Activated naive CD4-positive, alpha-beta T cell treated with anti-CD3 and anti-CD28 coated beads, Interleukin-2, amount 10 ng/mL, durations not matched to agents 7 days and 5 days (primary cell): Measurements from ENCODE around the gene PTMS.

Experiments used
- CTCF ChIA-PET: fragments of 350-600 bp; sonication (Branson Sonifier 250); formaldehyde crosslinking; loops from one replicate; lab custom pipeline; 2021; ENCODE audit warnings: antibody characterized with exemption; lab: Charles Lee
- DNase-seq: peaks from one replicate; pipeline ENCODE4 v3.0.0-alpha.2; 2020
- H3K27ac Mint-ChIP-seq: one replicate; pipeline ENCODE4 v1.8.0; 2021; ENCODE audit warnings: mild to moderate bottlenecking, moderate library complexity, mixed read lengths
- H3K27me3 Mint-ChIP-seq: one replicate; pipeline ENCODE4 v1.8.0; 2021; ENCODE audit warnings: mild to moderate bottlenecking, mixed read lengths
- H3K36me3 Mint-ChIP-seq: one replicate; pipeline ENCODE4 v1.8.0; 2021; ENCODE audit warnings: mixed read lengths
- H3K4me1 Mint-ChIP-seq: one replicate; pipeline ENCODE4 v1.8.0; 2021; ENCODE audit warnings: mixed read lengths
- H3K4me3 Mint-ChIP-seq: one replicate; pipeline ENCODE4 v1.8.0; 2021; ENCODE audit warnings: mild to moderate bottlenecking, moderate library complexity, mixed read lengths
- H3K9me3 Mint-ChIP-seq: one replicate; pipeline ENCODE4 v1.8.0; 2021; ENCODE audit warnings: mixed read lengths

PTMS gene

DNA sequence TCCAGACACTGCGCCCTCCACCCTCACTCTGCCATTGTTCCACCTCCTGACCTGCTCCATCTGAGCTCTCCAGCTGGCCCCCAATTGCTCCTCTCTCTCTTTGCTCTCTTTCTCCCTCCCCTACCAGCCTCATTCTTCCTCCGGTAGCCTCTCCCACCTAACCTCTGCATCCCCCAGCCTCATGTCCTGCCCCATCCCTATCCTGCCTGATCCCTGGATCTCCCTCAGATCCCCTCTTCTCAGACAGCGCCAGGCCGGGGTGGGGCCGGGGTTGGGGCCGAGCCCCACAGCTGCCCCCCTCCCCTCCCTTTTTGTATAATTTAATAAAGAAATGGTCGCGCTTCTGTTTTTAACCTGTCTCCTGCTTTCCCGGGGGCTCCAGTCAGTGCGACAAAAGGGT lies 4.4 kb downstream of the PTMS start:
- peaks cover 66% of the 10 kb centered on the region for H3K4me1 Mint-ChIP-seq
- peaks cover 96% of the 10 kb centered on the region for H3K27me3 Mint-ChIP-seq
- no peak overlapping the region for H3K27ac Mint-ChIP-seq
- CTCF ChIA-PET = interaction anchor here (0.9 to 1.9 kb wide), 7 partner anchors 11 to 65 kb away, joined by 3 to 5 read pairs (median 3); no protein-coding TSS in a partner anchor
- no peaks in the 10 kb centered on the region for H3K36me3 Mint-ChIP-seq
- no peak for DNase-seq
- H3K4me3 Mint-ChIP-seq = no peak overlapping the region
- no peaks in the 10 kb centered on the region for H3K9me3 Mint-ChIP-seq

DNA sequence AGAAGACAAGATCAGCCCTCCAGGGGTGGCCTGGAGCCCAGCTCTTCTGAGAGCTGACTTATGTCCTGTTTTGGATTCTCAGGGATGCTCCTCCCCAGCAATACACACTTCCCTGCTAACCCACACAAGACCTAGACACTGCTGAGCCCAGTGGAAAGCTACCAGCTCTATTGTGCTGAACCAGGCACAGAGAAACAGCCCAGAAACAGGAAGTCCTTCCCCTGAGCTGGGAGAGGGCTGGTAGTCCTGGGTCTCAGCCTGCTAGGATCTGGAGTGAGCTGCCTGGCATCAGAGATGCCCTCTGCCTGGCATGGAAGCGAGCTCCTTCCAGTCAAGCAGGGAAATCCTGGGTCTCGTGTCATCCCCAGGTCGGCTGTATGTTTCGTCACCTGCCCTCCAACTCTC lies 4.9 kb downstream of the PTMS start:
- Mint-ChIP-seq H3K4me3 (no peak overlapping the region), H3K36me3 (no peaks in the 10 kb centered on the region), H3K27me3 (peaks cover 95% of the 10 kb centered on the region), H3K27ac (no peak overlapping the region), H3K4me1 (peaks cover 65% of the 10 kb centered on the region), H3K9me3 (no peaks in the 10 kb centered on the region)
- CTCF ChIA-PET = interaction anchor here (0.6 to 1.9 kb wide), 9 partner anchors 11 to 365 kb away, joined by 3 to 7 read pairs (median 4); partner anchors contain the start of gene MLF2
- DNase-seq = no peak

DNA sequence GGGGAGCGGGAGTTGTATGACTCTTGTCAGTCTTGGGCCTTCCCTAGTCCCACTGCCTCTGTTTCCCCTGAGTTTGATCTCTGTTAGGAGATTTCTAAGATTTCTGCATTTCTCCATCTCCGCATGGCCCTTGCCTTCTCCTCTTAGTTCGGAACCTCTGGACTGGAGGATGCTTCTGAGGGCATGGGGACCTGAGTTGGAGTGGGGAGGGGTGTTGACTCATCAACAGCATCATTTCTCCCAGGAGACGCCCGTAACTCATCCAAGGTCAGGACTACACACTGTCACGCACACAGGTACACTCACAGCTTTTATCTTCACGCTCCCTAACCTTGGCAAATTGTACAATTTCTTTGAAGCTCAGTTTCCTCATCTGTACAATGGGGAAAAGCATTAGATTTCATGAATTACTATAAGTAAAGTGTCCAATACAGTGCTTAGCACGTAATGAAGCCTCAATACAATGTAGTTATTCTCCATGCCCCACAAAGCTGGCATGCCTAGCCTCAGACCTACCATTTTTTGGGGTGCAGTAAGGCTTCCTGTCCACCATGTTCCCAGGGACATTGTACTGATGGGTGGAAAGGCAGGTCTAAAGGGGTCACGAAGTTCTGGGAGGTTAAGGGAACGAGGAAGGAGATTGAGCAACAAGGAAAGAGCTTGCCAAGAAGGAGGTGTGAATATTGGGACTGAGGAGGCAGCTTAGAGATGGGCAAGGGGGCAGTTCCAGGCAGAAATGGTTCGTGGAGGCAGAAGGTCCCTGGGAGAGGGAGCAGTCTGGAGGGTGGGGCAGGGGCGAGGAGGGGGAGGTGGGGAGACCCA lies 5.6 kb downstream of the PTMS start:
- H3K4me3 Mint-ChIP-seq = peak overlapping the region; percentile 47
- no peaks in the 10 kb centered on the region for H3K36me3 Mint-ChIP-seq
- H3K27ac Mint-ChIP-seq = peak overlapping the region; percentile 57
- DNase-seq = no peak
- H3K9me3 Mint-ChIP-seq = no peaks in the 10 kb centered on the region
- peaks cover 67% of the 10 kb centered on the region for H3K4me1 Mint-ChIP-seq
- H3K27me3 Mint-ChIP-seq = peaks cover 99% of the 10 kb centered on the region
- CTCF ChIA-PET = interaction anchor here (0.6 to 1.9 kb wide), 9 partner anchors 9 to 365 kb away, joined by 3 to 7 read pairs (median 4); partner anchors contain the start of gene MLF2

DNA sequence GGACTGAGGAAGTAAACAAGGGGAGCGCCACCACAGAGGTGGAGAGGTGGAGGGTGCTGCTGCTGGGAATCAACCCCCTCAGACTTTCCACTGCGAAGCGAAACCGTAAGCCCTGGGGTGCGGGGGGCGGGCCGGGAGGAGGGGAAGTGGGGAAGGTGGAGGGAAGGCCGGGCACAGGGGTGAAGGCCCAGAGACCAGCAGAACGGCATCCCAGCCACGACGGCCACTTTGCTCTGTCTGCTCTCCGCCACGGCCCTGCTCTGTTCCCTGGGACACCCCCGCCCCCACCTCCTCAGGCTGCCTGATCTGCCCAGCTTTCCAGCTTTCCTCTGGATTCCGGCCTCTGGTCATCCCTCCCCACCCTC lies 6.2 kb downstream of the PTMS start, which contains the start of gene LAG3:
LAG3 (plus strand) TSS at position 190 of the 365 bp plus-strand sequence. CDS start 333 bp downstream, outside the sequence.
- peak within 1 kb of the TSS; percentile 59 for H3K4me3 Mint-ChIP-seq
- peaks cover 62% of the 10 kb centered on the region for H3K4me1 Mint-ChIP-seq
- CTCF ChIA-PET = interaction anchor here (1.7 to 1.8 kb wide), 2 partner anchors 9 to 19 kb away, joined by 4 to 7 read pairs; partner anchors contain the start of gene MLF2
- H3K27ac Mint-ChIP-seq = peak within 1 kb of the TSS; percentile 64
- H3K36me3 Mint-ChIP-seq = no peaks in the 10 kb centered on the region
- no peaks in the 10 kb centered on the region for H3K9me3 Mint-ChIP-seq
- H3K27me3 Mint-ChIP-seq = peaks cover 99% of the 10 kb centered on the region
- peak; percentile 68 for DNase-seq

DNA sequence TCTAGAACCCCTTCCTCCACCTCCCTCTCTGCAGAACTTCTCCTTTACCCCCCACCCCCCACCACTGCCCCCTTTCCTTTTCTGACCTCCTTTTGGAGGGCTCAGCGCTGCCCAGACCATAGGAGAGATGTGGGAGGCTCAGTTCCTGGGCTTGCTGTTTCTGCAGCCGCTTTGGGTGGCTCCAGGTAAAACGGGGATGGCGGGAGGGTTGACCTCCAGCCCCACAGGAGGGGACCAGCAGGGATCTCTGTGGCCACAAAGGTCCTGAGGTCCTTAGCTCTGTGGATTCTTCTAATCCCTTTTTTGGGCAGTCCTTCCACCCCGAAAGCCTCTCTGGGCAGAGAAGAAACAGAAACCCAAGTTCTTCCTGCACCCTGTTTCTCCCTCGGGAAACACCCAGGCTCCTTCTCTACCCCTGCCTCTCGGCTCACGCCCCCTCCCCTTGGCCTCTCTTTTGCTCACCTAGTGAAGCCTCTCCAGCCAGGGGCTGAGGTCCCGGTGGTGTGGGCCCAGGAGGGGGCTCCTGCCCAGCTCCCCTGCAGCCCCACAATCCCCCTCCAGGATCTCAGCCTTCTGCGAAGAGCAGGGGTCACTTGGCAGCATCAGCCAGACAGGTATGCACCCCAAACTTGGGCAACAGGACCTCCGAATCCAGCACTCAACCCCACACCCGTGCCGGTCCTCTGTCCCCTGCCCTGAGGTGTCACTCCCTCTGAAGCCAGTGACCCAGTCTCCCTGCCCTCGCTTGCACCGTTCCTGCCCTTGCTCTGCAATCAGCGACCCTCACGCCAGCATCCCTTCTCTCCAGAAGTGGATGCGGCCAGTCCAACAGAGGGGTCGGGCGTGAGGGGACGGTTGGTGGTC lies 6.8 kb downstream of the PTMS start:
- H3K9me3 Mint-ChIP-seq = no peaks in the 10 kb centered on the region
- CTCF ChIA-PET = interaction anchor here (1.3 to 9.6 kb wide), 5 partner anchors 6 to 20 kb away, joined by 4 to 63 read pairs (median 7); partner anchors contain the start of genes MLF2 and PTMS
- no peak for DNase-seq
- peak overlapping the region; percentile 59 for H3K4me3 Mint-ChIP-seq
- peaks cover 99% of the 10 kb centered on the region for H3K27me3 Mint-ChIP-seq
- peaks cover 56% of the 10 kb centered on the region for H3K4me1 Mint-ChIP-seq
- peak overlapping the region; percentile 64 for H3K27ac Mint-ChIP-seq
- H3K36me3 Mint-ChIP-seq = no peaks in the 10 kb centered on the region

DNA sequence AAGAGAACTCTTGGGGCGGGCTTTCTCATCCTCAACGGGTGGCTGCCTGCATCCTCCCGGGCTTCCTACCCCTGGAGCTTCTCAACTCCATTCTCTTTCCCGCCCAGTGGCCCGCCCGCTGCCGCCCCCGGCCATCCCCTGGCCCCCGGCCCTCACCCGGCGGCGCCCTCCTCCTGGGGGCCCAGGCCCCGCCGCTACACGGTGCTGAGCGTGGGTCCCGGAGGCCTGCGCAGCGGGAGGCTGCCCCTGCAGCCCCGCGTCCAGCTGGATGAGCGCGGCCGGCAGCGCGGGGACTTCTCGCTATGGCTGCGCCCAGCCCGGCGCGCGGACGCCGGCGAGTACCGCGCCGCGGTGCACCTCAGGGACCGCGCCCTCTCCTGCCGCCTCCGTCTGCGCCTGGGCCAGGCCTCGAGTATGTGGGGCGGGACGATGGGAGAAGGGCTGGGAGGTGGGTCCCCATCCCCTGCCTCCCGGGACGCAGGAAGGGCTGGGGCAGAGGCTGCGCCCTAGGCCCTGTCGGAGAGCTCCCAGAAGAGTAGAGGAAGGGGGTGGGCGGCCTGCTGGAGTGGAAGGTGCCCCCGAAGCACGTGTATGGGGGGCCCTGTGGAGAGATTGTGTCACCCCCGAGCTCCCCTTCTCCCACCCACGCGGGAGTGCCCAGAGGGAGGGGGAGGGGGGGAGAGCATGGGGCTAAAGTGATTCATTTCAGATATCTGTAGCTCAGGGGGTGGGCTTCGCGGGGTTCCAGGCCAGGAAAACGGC lies 7.6 kb downstream of the PTMS start:
- Mint-ChIP-seq H3K36me3 (no peaks in the 10 kb centered on the region), H3K27me3 (peaks cover 99% of the 10 kb centered on the region), H3K9me3 (no peaks in the 10 kb centered on the region), H3K4me3 (peak overlapping the region; percentile 59), H3K27ac (no peak overlapping the region), H3K4me1 (peaks cover 59% of the 10 kb centered on the region)
- CTCF ChIA-PET = interaction anchor here (0.6 to 9.6 kb wide), 11 partner anchors 6 to 78 kb away, joined by 3 to 63 read pairs (median 4); partner anchors contain the start of genes CD4, MLF2, PTMS and USP5
- DNase-seq = no peak

DNA sequence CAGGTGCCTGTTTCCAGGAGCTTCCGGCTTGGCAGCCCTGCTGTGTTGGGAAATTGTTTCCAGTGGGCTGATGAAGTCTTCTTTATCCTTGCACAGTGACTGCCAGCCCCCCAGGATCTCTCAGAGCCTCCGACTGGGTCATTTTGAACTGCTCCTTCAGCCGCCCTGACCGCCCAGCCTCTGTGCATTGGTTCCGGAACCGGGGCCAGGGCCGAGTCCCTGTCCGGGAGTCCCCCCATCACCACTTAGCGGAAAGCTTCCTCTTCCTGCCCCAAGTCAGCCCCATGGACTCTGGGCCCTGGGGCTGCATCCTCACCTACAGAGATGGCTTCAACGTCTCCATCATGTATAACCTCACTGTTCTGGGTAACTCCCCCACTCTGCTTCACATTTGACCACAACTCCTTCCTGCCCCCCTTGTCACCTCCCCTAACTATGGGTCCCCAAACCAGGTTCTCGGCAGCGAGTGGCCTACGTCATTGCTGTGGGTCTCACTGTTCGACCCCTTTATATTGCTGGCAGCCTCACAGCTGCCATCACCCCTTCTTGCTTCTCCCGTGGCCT lies 8.4 kb downstream of the PTMS start:
- Mint-ChIP-seq H3K27ac (peak overlapping the region; percentile 35), H3K4me3 (peak overlapping the region; percentile 31), H3K36me3 (no peaks in the 10 kb centered on the region), H3K27me3 (peaks cover 93% of the 10 kb centered on the region), H3K9me3 (no peaks in the 10 kb centered on the region), H3K4me1 (peaks cover 65% of the 10 kb centered on the region)
- no peak for DNase-seq
- CTCF ChIA-PET = interaction anchor here (0.7 to 9.6 kb wide), 11 partner anchors 7 to 161 kb away, joined by 3 to 63 read pairs (median 4); partner anchors contain the start of genes CD4, MLF2, PTMS and USP5

DNA sequence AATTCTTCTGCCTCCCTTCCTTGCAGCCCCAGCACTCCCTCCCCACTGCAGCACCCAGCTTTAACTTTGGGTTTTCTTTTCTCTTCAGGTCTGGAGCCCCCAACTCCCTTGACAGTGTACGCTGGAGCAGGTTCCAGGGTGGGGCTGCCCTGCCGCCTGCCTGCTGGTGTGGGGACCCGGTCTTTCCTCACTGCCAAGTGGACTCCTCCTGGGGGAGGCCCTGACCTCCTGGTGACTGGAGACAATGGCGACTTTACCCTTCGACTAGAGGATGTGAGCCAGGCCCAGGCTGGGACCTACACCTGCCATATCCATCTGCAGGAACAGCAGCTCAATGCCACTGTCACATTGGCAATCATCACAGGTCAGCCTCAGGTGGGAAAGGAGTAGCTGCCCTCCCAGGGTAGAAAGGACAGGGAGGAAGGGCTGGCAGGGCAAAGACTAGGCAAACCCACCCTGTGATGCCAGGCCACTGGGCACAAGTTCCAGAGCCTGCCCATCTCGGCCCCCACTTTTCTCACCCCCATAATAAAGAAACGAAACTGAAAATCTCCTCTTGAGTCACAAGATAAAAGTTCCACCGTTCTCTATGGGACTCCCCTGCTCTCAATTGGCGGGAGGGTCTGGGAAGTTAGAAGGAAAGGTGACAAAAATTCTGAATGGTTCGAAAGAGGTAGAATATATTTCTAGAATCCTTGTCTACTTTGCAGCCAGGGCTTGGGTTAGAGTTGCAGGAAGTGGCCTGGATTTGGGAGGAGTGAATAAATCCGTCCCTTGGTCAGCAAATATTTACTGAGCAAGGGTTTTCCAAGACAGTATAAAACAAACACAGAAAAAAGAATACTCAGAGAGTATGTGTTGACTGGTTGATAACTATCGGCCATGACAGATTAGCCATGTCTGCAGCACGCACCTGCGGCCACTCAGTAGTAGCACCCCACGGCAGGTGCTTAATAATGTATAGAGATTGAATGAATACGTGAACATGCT lies 9.3 kb downstream of the PTMS start:
- no peak for DNase-seq
- H3K27ac Mint-ChIP-seq = no peak overlapping the region
- peaks cover 74% of the 10 kb centered on the region for H3K4me1 Mint-ChIP-seq
- H3K27me3 Mint-ChIP-seq = peaks cover 84% of the 10 kb centered on the region
- H3K9me3 Mint-ChIP-seq = no peaks in the 10 kb centered on the region
- peak overlapping the region; percentile 31 for H3K4me3 Mint-ChIP-seq
- no peaks in the 10 kb centered on the region for H3K36me3 Mint-ChIP-seq
- CTCF ChIA-PET = interaction anchor here (0.7 to 9.6 kb wide), 7 partner anchors 8 to 162 kb away, joined by 3 to 63 read pairs (median 7); partner anchors contain the start of genes MLF2, PTMS and USP5

DNA sequence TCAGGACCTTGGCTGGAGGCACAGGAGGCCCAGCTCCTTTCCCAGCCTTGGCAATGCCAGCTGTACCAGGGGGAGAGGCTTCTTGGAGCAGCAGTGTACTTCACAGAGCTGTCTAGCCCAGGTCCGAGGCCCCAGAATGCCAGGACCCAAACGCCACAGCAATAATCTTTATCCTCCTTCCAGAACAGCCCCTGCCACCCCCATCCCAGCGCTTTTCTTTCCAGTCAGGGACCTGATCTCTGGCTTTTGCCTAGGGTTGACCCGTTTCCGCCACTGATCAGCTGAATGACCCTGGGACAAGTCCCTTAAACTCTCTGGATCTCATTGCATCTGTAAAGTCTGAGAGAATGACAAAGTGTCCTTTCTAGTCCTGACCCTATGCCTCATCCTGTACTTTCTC lies 11.2 kb downstream of the PTMS start:
- peaks cover 65% of the 10 kb centered on the region for H3K27me3 Mint-ChIP-seq
- H3K4me3 Mint-ChIP-seq = no peak overlapping the region
- H3K36me3 Mint-ChIP-seq = no peaks in the 10 kb centered on the region
- DNase-seq = no peak
- H3K4me1 Mint-ChIP-seq = peaks cover 68% of the 10 kb centered on the region
- CTCF ChIA-PET = interaction anchor here (1.0 to 9.6 kb wide), 4 partner anchors 10 to 54 kb away, joined by 3 to 63 read pairs (median 36); partner anchors contain the start of genes CD4, MLF2 and PTMS
- no peak overlapping the region for H3K27ac Mint-ChIP-seq
- no peaks in the 10 kb centered on the region for H3K9me3 Mint-ChIP-seq

DNA sequence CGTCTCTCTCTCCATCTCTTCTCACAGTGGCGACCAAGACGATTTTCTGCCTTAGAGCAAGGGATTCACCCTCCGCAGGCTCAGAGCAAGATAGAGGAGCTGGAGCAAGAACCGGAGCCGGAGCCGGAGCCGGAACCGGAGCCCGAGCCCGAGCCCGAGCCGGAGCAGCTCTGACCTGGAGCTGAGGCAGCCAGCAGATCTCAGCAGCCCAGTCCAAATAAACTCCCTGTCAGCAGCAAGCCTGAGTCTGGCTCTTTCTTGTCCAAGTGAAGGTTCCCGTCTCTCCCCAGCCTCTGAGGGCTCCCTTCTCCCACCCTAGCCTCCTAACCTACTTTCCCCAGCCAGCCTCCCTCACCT lies 12.0 kb downstream of the PTMS start:
- Mint-ChIP-seq H3K9me3 (no peaks in the 10 kb centered on the region), H3K27me3 (peaks cover 57% of the 10 kb centered on the region), H3K27ac (no peak overlapping the region), H3K4me1 (peaks cover 67% of the 10 kb centered on the region), H3K36me3 (no peaks in the 10 kb centered on the region), H3K4me3 (peak overlapping the region; percentile 75)
- no peak for DNase-seq
- CTCF ChIA-PET = interaction anchor here (0.7 to 9.6 kb wide), 10 partner anchors 9 to 157 kb away, joined by 3 to 63 read pairs (median 9); partner anchors contain the start of genes CD4, GPR162, MLF2 and PTMS

DNA sequence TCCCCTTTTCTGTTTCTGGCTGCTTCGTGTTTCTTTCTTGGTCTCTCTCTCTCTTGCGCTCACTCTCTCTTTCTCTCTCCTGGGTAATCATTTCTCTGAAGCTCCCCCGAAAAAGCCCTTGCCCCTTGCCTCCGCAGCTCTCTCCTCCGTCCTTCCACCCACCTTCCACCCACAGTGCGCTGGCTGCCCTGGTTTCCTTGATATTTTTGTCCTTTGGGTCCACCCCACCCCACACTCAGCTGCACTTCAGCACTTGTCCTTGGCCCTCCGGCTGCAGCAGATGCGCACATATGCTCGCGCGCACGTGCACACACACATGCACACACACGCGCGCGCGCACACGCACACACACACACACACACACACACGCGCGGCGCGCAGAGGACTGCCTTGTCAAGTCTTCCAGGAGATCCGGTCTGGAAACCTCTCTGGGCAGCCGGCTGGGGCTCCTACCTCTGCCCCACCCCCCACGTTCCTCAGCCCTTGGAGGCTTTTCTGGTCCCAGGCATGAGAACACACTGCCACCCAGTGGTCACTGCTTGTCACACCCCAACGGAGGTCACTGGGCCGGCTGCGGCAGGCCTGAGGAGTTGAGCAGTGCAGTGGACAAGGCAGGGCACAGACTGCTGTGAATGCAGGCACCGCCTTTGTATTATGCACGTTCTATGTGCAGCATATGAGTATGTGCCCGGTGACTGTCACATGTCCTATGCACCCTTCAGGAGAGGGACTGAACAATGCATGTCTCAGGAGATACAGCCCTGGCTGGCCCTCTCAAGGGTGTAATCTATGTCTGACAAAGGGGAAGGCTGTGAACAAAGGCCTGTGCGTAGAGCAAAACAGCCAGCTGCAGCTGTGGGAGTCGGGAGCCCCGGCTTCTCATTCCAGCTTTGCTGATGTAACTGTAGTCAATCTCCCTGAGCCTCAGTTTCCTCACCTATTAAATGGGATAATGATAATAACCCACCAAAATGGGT lies 12.7 kb downstream of the PTMS start:
- peak overlapping the region; percentile 56 for H3K27ac Mint-ChIP-seq
- peak overlapping the region; percentile 75 for H3K4me3 Mint-ChIP-seq
- no peaks in the 10 kb centered on the region for H3K9me3 Mint-ChIP-seq
- peaks cover 51% of the 10 kb centered on the region for H3K27me3 Mint-ChIP-seq
- peaks cover 69% of the 10 kb centered on the region for H3K4me1 Mint-ChIP-seq
- CTCF ChIA-PET = interaction anchor here (0.6 to 9.6 kb wide), 11 partner anchors 8 to 158 kb away, joined by 3 to 63 read pairs (median 8); partner anchors contain the start of genes CD4, GPR162, MLF2 and PTMS
- peak; percentile 94 for DNase-seq
- no peaks in the 10 kb centered on the region for H3K36me3 Mint-ChIP-seq
